Spleen (tissue), 11 donors: ENCODE measurements around the gene AHRR. TPM values are rescaled to one million over a fixed set of nuclear protein-coding genes. Genes with fewer than 3 reads are reported as not detected.

ENCODE experiments used
- DNase-seq: peaks from one replicate; pipeline ENCODE4 v3.0.0-alpha.2; 2020
- H3K27ac ChIP-seq, 8 donors: fragments of 200-600 bp; sonication (generic) in 7 of 8; 1 replicate in 4 of 8; 2 replicates in 4 of 8; pipeline versions ENCODE4 v1.5.0 to v1.8.0; 2016 to 2021; ENCODE audit warnings: inconsistent platforms in 4 of 8, mild to moderate bottlenecking in 4 of 8, moderate library complexity in 1 of 8
- H3K27me3 ChIP-seq, 7 donors: fragments of 200-600 bp; sonication (generic) in 6 of 7; replicated peaks in 1 of 7; 1 replicate in 4 of 7; 2 replicates in 3 of 7; pipeline versions ENCODE4 v1.5.0 to v1.8.0; 2016 to 2021; ENCODE audit warnings: inconsistent platforms in 3 of 7, mild to moderate bottlenecking in 1 of 7
- H3K36me3 ChIP-seq, 6 donors: fragments of 200-600 bp; sonication (generic) in 5 of 6; 1 replicate in 4 of 6; 2 replicates in 2 of 6; pipeline versions ENCODE4 v1.5.0 to v1.8.0; 2016 to 2021; ENCODE audit warnings: inconsistent platforms in 2 of 6
- H3K4me1 ChIP-seq, 6 donors: fragments of 200-600 bp; sonication (generic) in 5 of 6; 1 replicate in 3 of 6; 2 replicates in 3 of 6; pipeline versions ENCODE4 v1.5.0 to v1.8.0; 2016 to 2021; ENCODE audit warnings: inconsistent platforms in 3 of 6
- H3K4me3 ChIP-seq, 8 donors: fragments of 200-600 bp; sonication (generic) in 7 of 8; 1 replicate in 4 of 8; 2 replicates in 4 of 8; pipeline versions ENCODE4 v1.5.0 to v1.8.0; 2016 to 2021; ENCODE audit warnings: inconsistent platforms in 4 of 8, mild to moderate bottlenecking in 4 of 8, moderate library complexity in 2 of 8
- H3K9me3 ChIP-seq, 8 donors: fragments of 200-600 bp; sonication (generic) in 7 of 8; 1 replicate in 4 of 8; 2 replicates in 4 of 8; pipeline versions ENCODE4 v1.5.0 to v1.8.0; 2016 to 2021; ENCODE audit warnings: inconsistent platforms in 4 of 8
- POLR2A ChIP-seq, 3 donors: fragments of 450-650 bp; IDR thresholded peaks; one replicate each; pipeline ENCODE4 v1.5.1; 2017; ENCODE audit warnings: antibody characterized with exemption in 3 of 3, mild to moderate bottlenecking in 1 of 3
- POLR2AphosphoS5 ChIP-seq, 3 donors: sonication (generic); formaldehyde crosslinking; IDR thresholded peaks; one replicate each; pipeline ENCODE4 v1.5.1; 2017; ENCODE audit warnings: antibody characterized with exemption in 3 of 3
- WGBS, 5 donors: extraction: QIAGEN DNeasy Blood & Tissue Kit in 3 of 5; methylation state at CpG; one replicate each; pipeline versions ENCODE4 v1.1.5 to v1.1.7; 2013 to 2018; 5-methylcytosine and 5-hydroxymethylcytosine counted together
- intact Hi-C: fragments of 100-400 bp; cut with DNase I; formaldehyde crosslinking; loops from one replicate; pipeline ENCODE4 v1.15.0; 2023; ENCODE audit warnings: low total_unique reads
- polyA plus RNA-seq, 3 donors: library from polyadenylated mRNA; stranded (reverse); fragments of 200-250 nt; gene quantifications; one replicate each; pipeline ENCODE4 v1.2.1, GENCODE V29; 2013
- total RNA-seq, 7 donors: library from RNA; depleted of rRNA in 3 of 7; stranded (reverse); fragments of >200 nt in 3 of 7; fragmentation: NEBNext Ultra II Directional in 4 of 7; extraction: Animal tissue kit (Norgen Biotek cat#: 25700) in 4 of 7; gene quantifications; one replicate each; pipeline versions ENCODE4 v1.1.0 to v1.2.1, GENCODE V29; 2016 to 2021
- TF ChIP-seq, protein P1 (sequence below), 11 experiments: fragments of 200-600 bp in 7 of 11; fragments of 450-650 bp in 4 of 11; sonication (generic) in 4 of 11; IDR thresholded peaks in 8 of 11; conservative IDR thresholded peaks in 3 of 11; 1 replicate in 7 of 11; 2 replicates in 4 of 11; pipeline versions ENCODE4 v1.4.0 to v1.8.0; 2016 to 2021; ENCODE audit warnings: antibody characterized with exemption in 11 of 11, inconsistent platforms in 4 of 11, mild to moderate bottlenecking in 1 of 11
- donor health status: healthy with polysubstance abuse.
- donor health status: DM: no; HTN: no; CAD: no; lungs with moderate emphysema.
- donor health status: DM: no; HTN: no; CAD: no.
- donor health status: Bipolar disorder and iron deficiency.
- donor health status: healthy.
- donor health status: DM: no; HTN: no; CAD: no.
- donor health status: DM: yes; HTN: yes; CAD: no.

Gene AHRR
- total and polyA plus RNA-seq, 10 donors = 0.96 to 28.5 (median 13.2) TPM

DNA sequence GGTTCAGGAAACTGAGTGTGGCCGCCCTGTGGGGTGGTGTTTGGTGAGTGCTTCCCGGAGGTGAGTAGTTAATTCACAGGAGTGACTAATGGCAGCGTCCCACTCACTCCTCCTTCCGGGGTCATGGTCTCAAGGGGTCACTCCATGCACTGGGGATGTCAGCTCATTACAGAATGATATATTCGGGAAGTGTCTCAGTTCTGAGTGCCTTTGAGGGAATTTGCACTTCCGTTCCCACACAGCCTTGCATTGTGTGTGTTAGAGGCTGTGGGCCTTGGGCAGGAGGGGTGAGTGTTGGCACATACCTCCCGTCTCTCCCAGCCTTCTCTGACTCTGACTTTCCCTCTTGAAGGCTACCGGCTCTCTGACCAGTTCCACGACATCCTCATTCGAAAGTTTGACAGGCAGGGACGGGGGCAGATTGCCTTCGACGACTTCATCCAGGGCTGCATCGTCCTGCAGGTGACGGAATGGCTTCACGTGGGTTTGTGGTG lies 10.5 kb upstream of the AHRR start:
- Histone ChIP-seq H3K9me3 (no peaks in the 10 kb centered on the region), H3K4me1 (peaks cover 0 to 46% (median 23%) of the 10 kb centered on the region in 6 donors), H3K4me3 (no peak overlapping the region), H3K36me3 (peaks cover 0 to 98% (median 50%) of the 10 kb centered on the region in 6 donors), H3K27ac (peak overlapping the region in 7 of 8 donors; percentile 36 to 72 (median 55)), H3K27me3 (no peaks in the 10 kb centered on the region)
- intact Hi-C loops = no loop called here
- DNase-seq = no peak
- WGBS, 5 donors = 60 to 79% (median 70%) methylated on average over 16 of the region's 16 CpGs
- TF ChIP-seq POLR2A (IDR thresholded peaks at IDR 0.05) = no peak
- TF ChIP-seq POLR2AphosphoS5 (IDR thresholded peaks at IDR 0.05) = peak in 2 of 3 donors; percentile 11 to 61
- TF ChIP-seq, protein P1, sequence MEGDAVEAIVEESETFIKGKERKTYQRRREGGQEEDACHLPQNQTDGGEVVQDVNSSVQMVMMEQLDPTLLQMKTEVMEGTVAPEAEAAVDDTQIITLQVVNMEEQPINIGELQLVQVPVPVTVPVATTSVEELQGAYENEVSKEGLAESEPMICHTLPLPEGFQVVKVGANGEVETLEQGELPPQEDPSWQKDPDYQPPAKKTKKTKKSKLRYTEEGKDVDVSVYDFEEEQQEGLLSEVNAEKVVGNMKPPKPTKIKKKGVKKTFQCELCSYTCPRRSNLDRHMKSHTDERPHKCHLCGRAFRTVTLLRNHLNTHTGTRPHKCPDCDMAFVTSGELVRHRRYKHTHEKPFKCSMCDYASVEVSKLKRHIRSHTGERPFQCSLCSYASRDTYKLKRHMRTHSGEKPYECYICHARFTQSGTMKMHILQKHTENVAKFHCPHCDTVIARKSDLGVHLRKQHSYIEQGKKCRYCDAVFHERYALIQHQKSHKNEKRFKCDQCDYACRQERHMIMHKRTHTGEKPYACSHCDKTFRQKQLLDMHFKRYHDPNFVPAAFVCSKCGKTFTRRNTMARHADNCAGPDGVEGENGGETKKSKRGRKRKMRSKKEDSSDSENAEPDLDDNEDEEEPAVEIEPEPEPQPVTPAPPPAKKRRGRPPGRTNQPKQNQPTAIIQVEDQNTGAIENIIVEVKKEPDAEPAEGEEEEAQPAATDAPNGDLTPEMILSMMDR (IDR thresholded peaks at IDR 0.05 in 8 of 11, conservative IDR thresholded peaks at IDR 0.05 in 3 of 11) = no peak

DNA sequence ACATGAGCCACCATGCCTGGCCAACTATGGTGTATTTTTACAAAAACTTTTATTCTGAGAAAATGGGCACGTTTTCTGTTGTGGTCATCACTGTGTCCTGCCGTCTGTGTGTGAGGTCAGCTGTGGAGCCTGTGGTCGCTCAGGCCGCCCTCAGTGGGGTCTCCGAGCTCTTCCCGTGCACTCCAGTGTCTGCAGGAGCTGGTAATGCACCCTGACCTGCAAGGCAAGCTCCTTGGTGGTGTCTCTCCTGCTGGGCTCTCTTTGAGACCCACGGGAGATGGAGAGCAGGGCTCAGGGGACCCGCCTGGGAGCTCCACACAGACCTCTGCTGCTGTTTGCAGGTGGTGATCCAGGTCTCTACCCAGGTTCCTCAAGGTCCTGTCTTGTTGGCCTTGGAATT lies 9.6 kb upstream of the AHRR start:
- Histone ChIP-seq H3K27me3 (no peaks in the 10 kb centered on the region), H3K4me3 (no peak overlapping the region), H3K9me3 (no peaks in the 10 kb centered on the region), H3K36me3 (peaks cover 0 to 98% (median 51%) of the 10 kb centered on the region in 6 donors), H3K27ac (peak overlapping the region in 2 of 8 donors; percentile 55 to 65), H3K4me1 (peaks cover 0 to 53% (median 23%) of the 10 kb centered on the region in 6 donors)
- TF ChIP-seq POLR2A (IDR thresholded peaks at IDR 0.05) (no peak), POLR2AphosphoS5 (IDR thresholded peaks at IDR 0.05) (no peak)
- TF ChIP-seq, protein P1 (IDR thresholded peaks at IDR 0.05 in 8 of 11, conservative IDR thresholded peaks at IDR 0.05 in 3 of 11) = no peak
- WGBS, 5 donors = 88 to 93% (median 91%) methylated on average over 8 of the region's 8 CpGs
- DNase-seq = no peak
- intact Hi-C loops = no loop called here

DNA sequence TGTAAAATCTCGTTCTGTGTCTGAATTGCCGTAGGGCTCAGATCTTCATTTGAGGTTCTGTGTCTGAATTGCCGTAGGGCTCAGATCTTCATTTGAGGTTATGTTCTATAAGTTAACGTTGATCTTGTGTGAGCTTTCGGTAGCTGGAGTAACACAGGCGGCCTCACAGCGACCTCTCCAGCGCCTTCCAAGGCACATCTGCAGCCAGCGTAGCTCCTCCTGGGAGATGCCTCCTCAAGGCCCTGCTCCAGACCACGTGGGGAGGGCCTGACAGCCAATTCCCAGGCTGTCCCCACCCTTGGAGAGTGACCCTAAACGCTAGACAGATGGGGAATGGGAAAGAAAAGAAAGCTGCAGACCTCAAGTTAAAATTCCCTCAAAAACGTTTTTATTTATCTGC lies 8.7 kb upstream of the AHRR start:
- TF ChIP-seq, protein P1 (IDR thresholded peaks at IDR 0.05 in 8 of 11, conservative IDR thresholded peaks at IDR 0.05 in 3 of 11) = no peak
- TF ChIP-seq POLR2AphosphoS5 (IDR thresholded peaks at IDR 0.05) = no peak
- TF ChIP-seq POLR2A (IDR thresholded peaks at IDR 0.05) = no peak
- intact Hi-C loops = no loop called here
- no peak for DNase-seq
- Histone ChIP-seq H3K36me3 (peaks cover 0 to 95% (median 47%) of the 10 kb centered on the region in 6 donors), H3K9me3 (no peaks in the 10 kb centered on the region), H3K27ac (no peak overlapping the region), H3K27me3 (no peaks in the 10 kb centered on the region), H3K4me3 (no peak overlapping the region), H3K4me1 (peaks cover 0 to 54% (median 25%) of the 10 kb centered on the region in 6 donors)
- 80 to 89% (median 87%) methylated on average over 12 of the region's 12 CpGs for WGBS, 5 donors

DNA sequence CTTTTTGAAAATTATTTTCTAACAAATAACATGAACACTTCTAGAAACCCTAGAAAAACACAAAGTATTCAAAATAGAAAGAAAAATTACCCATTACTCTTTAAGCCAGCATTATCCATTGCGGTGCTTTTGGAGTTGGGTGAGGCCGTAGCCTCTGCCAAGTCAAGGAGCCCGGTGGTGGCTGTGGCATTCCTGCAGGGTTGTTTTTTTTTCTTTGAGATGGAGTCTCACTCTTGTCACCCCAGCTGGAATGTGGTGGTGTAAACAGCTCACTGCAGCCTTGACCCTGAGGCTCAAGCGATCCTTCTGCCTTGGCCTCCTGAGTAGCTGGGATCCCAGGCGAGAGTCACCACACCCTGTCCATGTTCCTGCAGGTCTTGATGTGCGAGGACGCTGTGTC lies 8.2 kb upstream of the AHRR start:
- intact Hi-C loops = no loop called here

More for the DNA sequence above, 8.2 kb upstream of the AHRR start:
- Histone ChIP-seq H3K36me3 (peaks cover 0 to 91% (median 45%) of the 10 kb centered on the region in 6 donors), H3K4me1 (peaks cover 0 to 50% (median 25%) of the 10 kb centered on the region in 6 donors), H3K27ac (no peak overlapping the region), H3K9me3 (no peaks in the 10 kb centered on the region), H3K4me3 (no peak overlapping the region), H3K27me3 (peaks cover 0 to under 1% (median 0%) of the 10 kb centered on the region in 7 donors)
- TF ChIP-seq POLR2AphosphoS5 (IDR thresholded peaks at IDR 0.05) (no peak), POLR2A (IDR thresholded peaks at IDR 0.05) (no peak)
- TF ChIP-seq, protein P1 (IDR thresholded peaks at IDR 0.05 in 8 of 11, conservative IDR thresholded peaks at IDR 0.05 in 3 of 11) = no peak
- WGBS, 5 donors = 85 to 94% (median 92%) methylated on average over 7 of the region's 7 CpGs
- DNase-seq = no peak
